ENCODE measurements around the gene GLT1D1.

The GLT1D1 gene

GRCh38 chr12:128932521-128932920, 79.2 kb downstream of the GLT1D1 start:
- Histone ChIP-seq H3K36me3 (ENCODE audit: control insufficient read depth, insufficient read depth, low read length) (no peaks in the 10 kb centered on the region), H3K27me3 (replicated peaks; ENCODE audit: control insufficient read depth, insufficient read depth, low read length) (no peaks in the 10 kb centered on the region), H3K4me3 (replicated peaks; ENCODE audit: low read depth, low read length) (no peak overlapping the region)
- no peak for DNase-seq (ENCODE audit: extremely low read depth, insufficient read length)
- TF ChIP-seq CTCF (IDR thresholded peaks at IDR 0.05; ENCODE audit: insufficient read depth, low read length, poor library complexity, severe bottlenecking) = no peak

- Histone ChIP-seq H3K36me3 (ENCODE audit: control insufficient read depth, insufficient read depth, low read length) (no peaks in the 10 kb centered on the region), H3K4me3 (replicated peaks; ENCODE audit: low read depth, low read length) (no peak overlapping the region), H3K27me3 (replicated peaks; ENCODE audit: control insufficient read depth, insufficient read depth, low read length) (no peaks in the 10 kb centered on the region)
- no peak for TF ChIP-seq CTCF (IDR thresholded peaks at IDR 0.05; ENCODE audit: insufficient read depth, low read length, poor library complexity, severe bottlenecking)
- no peak for DNase-seq (ENCODE audit: extremely low read depth, insufficient read length)
These were observed 79.8 kb downstream of the GLT1D1 start for GRCh38 chr12:128933039-128933438.

- Histone ChIP-seq H3K27me3 (replicated peaks; ENCODE audit: control insufficient read depth, insufficient read depth, low read length) (no peaks in the 10 kb centered on the region), H3K4me3 (replicated peaks; ENCODE audit: low read depth, low read length) (no peak overlapping the region), H3K36me3 (ENCODE audit: control insufficient read depth, insufficient read depth, low read length) (no peaks in the 10 kb centered on the region)
- DNase-seq (ENCODE audit: extremely low read depth, insufficient read length) = no peak
- no peak for TF ChIP-seq CTCF (IDR thresholded peaks at IDR 0.05; ENCODE audit: insufficient read depth, low read length, poor library complexity, severe bottlenecking)
These were observed 80.6 kb downstream of the GLT1D1 start for GRCh38 chr12:128933926-128934325.

GRCh38 chr12:128938886-128939285, 85.6 kb downstream of the GLT1D1 start:
- no peak for DNase-seq (ENCODE audit: extremely low read depth, insufficient read length)
- H3K27me3 ChIP-seq (replicated peaks; ENCODE audit: control insufficient read depth, insufficient read depth, low read length) = no peaks in the 10 kb centered on the region
- H3K4me3 ChIP-seq (replicated peaks; ENCODE audit: low read depth, low read length) = no peak overlapping the region
- no peaks in the 10 kb centered on the region for H3K36me3 ChIP-seq (ENCODE audit: control insufficient read depth, insufficient read depth, low read length)
- no peak for TF ChIP-seq CTCF (IDR thresholded peaks at IDR 0.05; ENCODE audit: insufficient read depth, low read length, poor library complexity, severe bottlenecking)

GRCh38 chr12:128940090-128940888, 87.0 kb downstream of the GLT1D1 start:
- DNase-seq (ENCODE audit: extremely low read depth, insufficient read length) = no peak
- H3K27me3 ChIP-seq (replicated peaks; ENCODE audit: control insufficient read depth, insufficient read depth, low read length) = no peaks in the 10 kb centered on the region
- TF ChIP-seq CTCF (IDR thresholded peaks at IDR 0.05; ENCODE audit: insufficient read depth, low read length, poor library complexity, severe bottlenecking) = no peak
- H3K36me3 ChIP-seq (ENCODE audit: control insufficient read depth, insufficient read depth, low read length) = no peaks in the 10 kb centered on the region
- no peak overlapping the region for H3K4me3 ChIP-seq (replicated peaks; ENCODE audit: low read depth, low read length)
